Endodermal cell (in vitro differentiated cells): ENCODE results near the gene RRH. TPM values are rescaled to one million over a fixed set of nuclear protein-coding genes. Genes with fewer than 3 reads are reported as not detected.

Source experiments
- DNase-seq: peaks from one replicate; pipeline ENCODE4 v3.0.0-alpha.2; 2017
- H3K27ac ChIP-seq: 2 replicates; pipeline ENCODE4 v1.5.1; 2013; ENCODE audit warnings: mild to moderate bottlenecking, low read depth, low read length, moderate library complexity
- H3K27me3 ChIP-seq: 2 replicates; pipeline ENCODE4 v1.6.1; 2013; ENCODE audit warnings: mild to moderate bottlenecking, low read length, moderate library complexity; ENCODE audit not compliant: insufficient read depth, control insufficient read depth, poor library complexity, severe bottlenecking
- H3K36me3 ChIP-seq: 2 replicates; pipeline ENCODE4 v1.7.0; 2013; ENCODE audit warnings: mild to moderate bottlenecking, low read length, moderate library complexity; ENCODE audit not compliant: control insufficient read depth, insufficient read depth
- H3K4me1 ChIP-seq: one replicate; pipeline ENCODE4 v1.7.0; 2013; ENCODE audit warnings: low read length; ENCODE audit not compliant: control insufficient read depth, insufficient read depth
- H3K4me3 ChIP-seq: 2 replicates; pipeline ENCODE4 v1.5.1; 2013; ENCODE audit warnings: mild to moderate bottlenecking, low read length, moderate library complexity
- H3K9ac ChIP-seq: 2 replicates; pipeline ENCODE4 v1.6.1; 2013; ENCODE audit warnings: mild to moderate bottlenecking, low read length, moderate library complexity; ENCODE audit not compliant: poor library complexity, severe bottlenecking; ENCODE audit errors: extremely low read depth
- H3K9me3 ChIP-seq: 2 replicates; pipeline ENCODE4 v1.6.1; 2013; ENCODE audit warnings: mild to moderate bottlenecking, low read length, moderate library complexity; ENCODE audit not compliant: control insufficient read depth
- H3K27ac Mint-ChIP-seq: 2 replicates; pipeline ENCODE4 v1.8.0; 2020; ENCODE audit warnings: mixed read lengths
- H3K27me3 Mint-ChIP-seq: 2 replicates; pipeline ENCODE4 v1.8.0; 2021; ENCODE audit warnings: mild to moderate bottlenecking, mixed read lengths; ENCODE audit not compliant: insufficient read depth
- H3K36me3 Mint-ChIP-seq: 2 replicates; pipeline ENCODE4 v1.8.0; 2020; ENCODE audit warnings: low read depth, mixed read lengths
- H3K4me1 Mint-ChIP-seq: 2 replicates; pipeline ENCODE4 v1.8.0; 2020; ENCODE audit warnings: mixed read lengths
- H3K4me3 Mint-ChIP-seq: 2 replicates; pipeline ENCODE4 v1.8.0; 2020; ENCODE audit warnings: mild to moderate bottlenecking, moderate library complexity, mixed read lengths
- H3K9me3 Mint-ChIP-seq: 2 replicates; pipeline ENCODE4 v1.8.0; 2020; ENCODE audit warnings: mild to moderate bottlenecking, mixed read lengths
- CTCF ChIP-seq: fragments of 200-600 bp; sonication (generic); conservative IDR thresholded peaks from 2 replicates; pipeline ENCODE4 v1.5.0; 2021; ENCODE audit warnings: antibody characterized with exemption, mild to moderate bottlenecking
- WGBS, 2 experiments: methylation state at CpG; one replicate each; pipeline versions ENCODE4 v1.1.5 to v1.1.7; 2013; ENCODE audit warnings: missing lambda C conversion rate in 2 of 2, mixed read lengths in 1 of 2; ENCODE audit not compliant: insufficient coverage in 1 of 2, insufficient read length in 1 of 2; 5-methylcytosine and 5-hydroxymethylcytosine counted together
- total RNA-seq, 2 donors: library from RNA; stranded (reverse); fragmentation: NEBNext Ultra II Directional in 1 of 2; extraction: Animal tissue kit (Norgen Biotek cat#: 25700) in 1 of 2; gene quantifications; 2 replicates in 1 of 2; 3 replicates in 1 of 2; pipeline ENCODE4 v1.2.1, GENCODE V29; 2021

RRH gene
- total RNA-seq, 2 donors from 2014 or later, result 0.18 TPM; not detected in 1

- Histone ChIP-seq H3K27ac (no peak overlapping the region), H3K9ac (no peak overlapping the region), H3K36me3 (no peaks in the 10 kb centered on the region), H3K27me3 (no peaks in the 10 kb centered on the region), H3K4me3 (no peak overlapping the region), H3K4me1 (no peaks in the 10 kb centered on the region), H3K9me3 (peaks cover 34% of the 10 kb centered on the region)
- Mint-ChIP-seq H3K4me1 (no peaks in the 10 kb centered on the region), H3K9me3 (peaks cover 38% of the 10 kb centered on the region), H3K4me3 (no peak overlapping the region), H3K27me3 (no peaks in the 10 kb centered on the region), H3K27ac (no peak overlapping the region), H3K36me3 (peaks cover 16% of the 10 kb centered on the region)
- 98% methylated on average over 2 of the region's 2 CpGs; no CpG with 5 or more reads in 1 of the 2 experiments for WGBS, 2 experiments
- TF ChIP-seq CTCF, result no peak
- DNase-seq, result no peak
These were observed 33.5 kb downstream of the RRH start for GRCh38 chr4:109861271-109861670.

GRCh38 chr4:109861916-109862511 is 34.2 kb downstream of the RRH start:
- 67 to 100% methylated on average over 2 to 3 of the region's 3 CpGs for WGBS, 2 experiments
- Mint-ChIP-seq H3K27me3 (no peaks in the 10 kb centered on the region), H3K36me3 (peaks cover 16% of the 10 kb centered on the region), H3K4me3 (no peak overlapping the region), H3K9me3 (peaks cover 36% of the 10 kb centered on the region), H3K4me1 (no peaks in the 10 kb centered on the region), H3K27ac (no peak overlapping the region)
- peaks cover 31% of the 10 kb centered on the region for H3K9me3 ChIP-seq
- no peak overlapping the region for H3K4me3 ChIP-seq
- no peaks in the 10 kb centered on the region for H3K36me3 ChIP-seq
- no peaks in the 10 kb centered on the region for H3K4me1 ChIP-seq
- no peak overlapping the region for H3K27ac ChIP-seq
- H3K27me3 ChIP-seq, result no peaks in the 10 kb centered on the region
- no peak for TF ChIP-seq CTCF
- H3K9ac ChIP-seq, result no peak overlapping the region
- no peak for DNase-seq

- H3K4me1 Mint-ChIP-seq, result no peaks in the 10 kb centered on the region
- no peak for DNase-seq
- peaks cover 22% of the 10 kb centered on the region for H3K9me3 Mint-ChIP-seq
- H3K36me3 Mint-ChIP-seq, result peaks cover 10% of the 10 kb centered on the region
- peaks cover 27% of the 10 kb centered on the region for H3K9me3 ChIP-seq
- H3K9ac ChIP-seq, result no peak overlapping the region
- no peaks in the 10 kb centered on the region for H3K4me1 ChIP-seq
- no peaks in the 10 kb centered on the region for H3K27me3 Mint-ChIP-seq
- no peak overlapping the region for H3K4me3 ChIP-seq
- H3K36me3 ChIP-seq, result no peaks in the 10 kb centered on the region
- no peak overlapping the region for H3K27ac ChIP-seq
- peak; percentile 66 for TF ChIP-seq CTCF
- no peaks in the 10 kb centered on the region for H3K27me3 ChIP-seq
- no peak overlapping the region for H3K27ac Mint-ChIP-seq
- no peak overlapping the region for H3K4me3 Mint-ChIP-seq
These were observed 36.4 kb downstream of the RRH start for GRCh38 chr4:109864134-109864533.
